ENCODE measurements around the gene TRAPPC3.

The TRAPPC3 gene

DNA sequence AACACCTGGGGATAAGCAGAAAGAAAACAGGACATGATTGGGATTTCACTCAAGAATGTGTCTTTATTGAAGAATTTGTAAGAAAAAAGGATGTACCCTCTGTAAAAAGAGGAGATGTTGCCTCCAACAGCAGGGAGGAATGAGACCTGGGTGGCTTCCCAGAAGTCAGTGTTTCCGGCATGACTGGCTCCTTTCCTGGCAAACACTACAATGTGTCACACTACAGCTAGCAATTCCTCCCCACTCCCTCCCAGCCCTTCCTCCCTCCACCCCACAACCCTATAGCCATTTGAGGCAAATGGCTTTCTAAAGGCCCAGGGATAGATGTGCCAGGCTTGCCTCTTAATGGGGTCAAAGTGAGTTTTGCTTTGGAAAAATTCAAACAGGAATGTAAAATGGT lies 12.8 kb downstream of the TRAPPC3 start:
- peaks cover 41% of the 10 kb centered on the region for H3K36me3 ChIP-seq (ENCODE audit: control insufficient read depth, low read length)
- H3K27me3 ChIP-seq (ENCODE audit: control insufficient read depth, low read length), result no peaks in the 10 kb centered on the region
- no peak overlapping the region for H3K27ac ChIP-seq (ENCODE audit: low read depth, low read length)
- H3K79me2 ChIP-seq (ENCODE audit: control insufficient read depth, low read length), result peaks cover 14% of the 10 kb centered on the region
- no peaks in the 10 kb centered on the region for H3K9me2 ChIP-seq (replicated peaks; ENCODE audit: control insufficient read depth, low read length)
- H3K9me3 ChIP-seq (ENCODE audit: control insufficient read depth, insufficient read depth, low read length), result no peaks in the 10 kb centered on the region
- no peaks in the 10 kb centered on the region for H3K4me1 ChIP-seq (ENCODE audit: control insufficient read depth, low read length)
- H4K20me1 ChIP-seq (ENCODE audit: control insufficient read depth, insufficient read depth, low read depth, low read length), result no peaks in the 10 kb centered on the region
- H3K4me3 ChIP-seq (ENCODE audit: low read length), result no peak overlapping the region
- no peaks in the 10 kb centered on the region for H3F3A ChIP-seq (ENCODE audit: control insufficient read depth, insufficient read depth)
- no peak for TF ChIP-seq EZH2phosphoT487 (IDR thresholded peaks at IDR 0.05; ENCODE audit: borderline replicate concordance, low read length)
- TF ChIP-seq, protein P1, sequence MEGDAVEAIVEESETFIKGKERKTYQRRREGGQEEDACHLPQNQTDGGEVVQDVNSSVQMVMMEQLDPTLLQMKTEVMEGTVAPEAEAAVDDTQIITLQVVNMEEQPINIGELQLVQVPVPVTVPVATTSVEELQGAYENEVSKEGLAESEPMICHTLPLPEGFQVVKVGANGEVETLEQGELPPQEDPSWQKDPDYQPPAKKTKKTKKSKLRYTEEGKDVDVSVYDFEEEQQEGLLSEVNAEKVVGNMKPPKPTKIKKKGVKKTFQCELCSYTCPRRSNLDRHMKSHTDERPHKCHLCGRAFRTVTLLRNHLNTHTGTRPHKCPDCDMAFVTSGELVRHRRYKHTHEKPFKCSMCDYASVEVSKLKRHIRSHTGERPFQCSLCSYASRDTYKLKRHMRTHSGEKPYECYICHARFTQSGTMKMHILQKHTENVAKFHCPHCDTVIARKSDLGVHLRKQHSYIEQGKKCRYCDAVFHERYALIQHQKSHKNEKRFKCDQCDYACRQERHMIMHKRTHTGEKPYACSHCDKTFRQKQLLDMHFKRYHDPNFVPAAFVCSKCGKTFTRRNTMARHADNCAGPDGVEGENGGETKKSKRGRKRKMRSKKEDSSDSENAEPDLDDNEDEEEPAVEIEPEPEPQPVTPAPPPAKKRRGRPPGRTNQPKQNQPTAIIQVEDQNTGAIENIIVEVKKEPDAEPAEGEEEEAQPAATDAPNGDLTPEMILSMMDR (IDR thresholded peaks at IDR 0.05; ENCODE audit: low read depth, low read length, poor library complexity, severe bottlenecking), result no peak
- no peak overlapping the region for H3K4me2 ChIP-seq (ENCODE audit: low read length)

DNA sequence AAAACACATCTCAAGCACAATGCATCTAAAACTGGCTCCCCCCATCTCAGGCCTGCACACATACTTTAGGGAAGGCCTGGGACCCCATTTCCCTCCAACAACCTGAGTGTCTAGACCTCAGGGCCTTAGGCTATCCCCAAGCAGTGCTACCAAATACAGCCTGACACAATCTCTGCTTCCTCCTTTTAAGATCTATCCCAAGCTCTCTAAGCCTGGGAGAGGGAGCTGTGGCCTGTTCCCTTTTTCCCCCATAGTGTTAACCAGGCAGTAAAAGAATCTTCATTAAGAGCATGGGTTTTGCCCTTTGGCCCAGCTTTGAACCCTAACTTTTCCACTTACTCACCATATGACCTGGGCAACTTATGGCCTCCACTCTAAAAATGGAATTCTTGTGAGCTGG lies 13.5 kb downstream of the TRAPPC3 start:
- H3K79me2 ChIP-seq (ENCODE audit: control insufficient read depth, low read length), result peaks cover 8% of the 10 kb centered on the region
- H3K4me2 ChIP-seq (ENCODE audit: low read length), result no peak overlapping the region
- no peaks in the 10 kb centered on the region for H3K9me2 ChIP-seq (replicated peaks; ENCODE audit: control insufficient read depth, low read length)
- no peak overlapping the region for H3K4me3 ChIP-seq (ENCODE audit: low read length)
- no peaks in the 10 kb centered on the region for H4K20me1 ChIP-seq (ENCODE audit: control insufficient read depth, insufficient read depth, low read depth, low read length)
- no peaks in the 10 kb centered on the region for H3K27me3 ChIP-seq (ENCODE audit: control insufficient read depth, low read length)
- H3K4me1 ChIP-seq (ENCODE audit: control insufficient read depth, low read length), result no peaks in the 10 kb centered on the region
- no peaks in the 10 kb centered on the region for H3K9me3 ChIP-seq (ENCODE audit: control insufficient read depth, insufficient read depth, low read length)
- no peak for TF ChIP-seq EZH2phosphoT487 (IDR thresholded peaks at IDR 0.05; ENCODE audit: borderline replicate concordance, low read length)
- TF ChIP-seq, protein P1 (IDR thresholded peaks at IDR 0.05; ENCODE audit: low read depth, low read length, poor library complexity, severe bottlenecking), result no peak
- H3K36me3 ChIP-seq (ENCODE audit: control insufficient read depth, low read length), result peaks cover 41% of the 10 kb centered on the region
- H3K27ac ChIP-seq (ENCODE audit: low read depth, low read length), result no peak overlapping the region
- H3F3A ChIP-seq (ENCODE audit: control insufficient read depth, insufficient read depth), result no peaks in the 10 kb centered on the region

DNA sequence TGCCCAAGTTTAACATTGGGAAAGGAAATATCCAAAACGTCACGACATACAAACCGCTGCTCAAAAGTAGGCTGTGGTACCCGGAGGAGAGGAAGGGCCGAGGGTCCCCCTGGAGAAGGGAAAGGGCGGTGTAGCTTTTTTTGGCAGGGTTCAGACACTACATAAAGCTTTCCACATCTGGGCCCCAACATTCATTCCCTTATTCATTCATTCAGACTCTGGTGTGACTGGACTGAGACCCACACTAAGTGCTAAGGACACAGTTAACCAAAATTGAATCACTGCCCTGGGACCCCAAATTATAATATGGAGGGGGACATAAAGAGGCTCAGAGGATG lies 14.0 kb downstream of the TRAPPC3 start:
- Histone ChIP-seq H3K27ac (ENCODE audit: low read depth, low read length) (no peak overlapping the region), H4K20me1 (ENCODE audit: control insufficient read depth, insufficient read depth, low read depth, low read length) (no peaks in the 10 kb centered on the region), H3K9me3 (ENCODE audit: control insufficient read depth, insufficient read depth, low read length) (no peaks in the 10 kb centered on the region), H3K27me3 (ENCODE audit: control insufficient read depth, low read length) (no peaks in the 10 kb centered on the region), H3K4me2 (ENCODE audit: low read length) (no peak overlapping the region), H3F3A (ENCODE audit: control insufficient read depth, insufficient read depth) (no peaks in the 10 kb centered on the region), H3K9me2 (replicated peaks; ENCODE audit: control insufficient read depth, low read length) (no peaks in the 10 kb centered on the region), H3K36me3 (ENCODE audit: control insufficient read depth, low read length) (peaks cover 38% of the 10 kb centered on the region), H3K79me2 (ENCODE audit: control insufficient read depth, low read length) (peaks cover 4% of the 10 kb centered on the region), H3K4me3 (ENCODE audit: low read length) (no peak overlapping the region), H3K4me1 (ENCODE audit: control insufficient read depth, low read length) (no peaks in the 10 kb centered on the region)
- TF ChIP-seq, protein P1 (IDR thresholded peaks at IDR 0.05; ENCODE audit: low read depth, low read length, poor library complexity, severe bottlenecking), result no peak
- TF ChIP-seq EZH2phosphoT487 (IDR thresholded peaks at IDR 0.05; ENCODE audit: borderline replicate concordance, low read length), result no peak
